Spleen (tissue), 7 donors: Measurements from ENCODE around the gene APOBEC3C.

ENCODE experiments used
- POLR2A ChIP-seq, 3 donors: fragments of 450-650 bp; IDR thresholded peaks; one replicate each; pipeline ENCODE4 v1.5.1; 2017; ENCODE audit warnings: antibody characterized with exemption in 3 of 3, mild to moderate bottlenecking in 1 of 3
- POLR2AphosphoS5 ChIP-seq, 3 donors: sonication (generic); formaldehyde crosslinking; IDR thresholded peaks; one replicate each; pipeline ENCODE4 v1.5.1; 2017; ENCODE audit warnings: antibody characterized with exemption in 3 of 3
- TF ChIP-seq, protein P1 (sequence below), 11 experiments: fragments of 200-600 bp in 7 of 11; fragments of 450-650 bp in 4 of 11; sonication (generic) in 4 of 11; IDR thresholded peaks in 8 of 11; conservative IDR thresholded peaks in 3 of 11; 1 replicate in 7 of 11; 2 replicates in 4 of 11; pipeline versions ENCODE4 v1.4.0 to v1.8.0; 2016 to 2021; ENCODE audit warnings: antibody characterized with exemption in 11 of 11, inconsistent platforms in 4 of 11, mild to moderate bottlenecking in 1 of 11
- donor health status: DM: no; HTN: no; CAD: no; lungs with moderate emphysema.
- donor health status: DM: no; HTN: no; CAD: no.
- donor health status: DM: no; HTN: no; CAD: no.

DNA sequence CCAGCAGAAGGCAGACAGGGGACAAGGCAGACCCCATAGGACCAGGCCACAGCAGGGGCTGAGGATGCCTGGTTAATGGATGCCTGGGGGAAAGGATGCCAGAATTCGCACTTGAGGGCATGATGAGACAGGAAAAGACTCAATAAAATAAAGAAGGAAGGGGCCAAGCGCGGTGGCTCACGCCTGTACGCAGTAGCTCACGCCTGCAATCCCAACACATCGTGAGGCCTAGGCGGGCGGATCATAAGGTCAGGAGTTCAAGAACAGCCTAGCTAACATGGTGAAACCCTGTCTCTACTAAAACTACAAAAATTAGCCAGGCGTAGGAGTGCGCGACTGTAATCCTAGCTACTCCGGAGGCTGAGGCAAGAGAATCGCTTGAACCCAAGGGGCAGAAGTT lies 16.6 kb downstream of the APOBEC3C start:
- TF ChIP-seq, protein P1, sequence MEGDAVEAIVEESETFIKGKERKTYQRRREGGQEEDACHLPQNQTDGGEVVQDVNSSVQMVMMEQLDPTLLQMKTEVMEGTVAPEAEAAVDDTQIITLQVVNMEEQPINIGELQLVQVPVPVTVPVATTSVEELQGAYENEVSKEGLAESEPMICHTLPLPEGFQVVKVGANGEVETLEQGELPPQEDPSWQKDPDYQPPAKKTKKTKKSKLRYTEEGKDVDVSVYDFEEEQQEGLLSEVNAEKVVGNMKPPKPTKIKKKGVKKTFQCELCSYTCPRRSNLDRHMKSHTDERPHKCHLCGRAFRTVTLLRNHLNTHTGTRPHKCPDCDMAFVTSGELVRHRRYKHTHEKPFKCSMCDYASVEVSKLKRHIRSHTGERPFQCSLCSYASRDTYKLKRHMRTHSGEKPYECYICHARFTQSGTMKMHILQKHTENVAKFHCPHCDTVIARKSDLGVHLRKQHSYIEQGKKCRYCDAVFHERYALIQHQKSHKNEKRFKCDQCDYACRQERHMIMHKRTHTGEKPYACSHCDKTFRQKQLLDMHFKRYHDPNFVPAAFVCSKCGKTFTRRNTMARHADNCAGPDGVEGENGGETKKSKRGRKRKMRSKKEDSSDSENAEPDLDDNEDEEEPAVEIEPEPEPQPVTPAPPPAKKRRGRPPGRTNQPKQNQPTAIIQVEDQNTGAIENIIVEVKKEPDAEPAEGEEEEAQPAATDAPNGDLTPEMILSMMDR (IDR thresholded peaks at IDR 0.05 in 8 of 11, conservative IDR thresholded peaks at IDR 0.05 in 3 of 11), result no peak
- TF ChIP-seq POLR2A (IDR thresholded peaks at IDR 0.05) (no peak), POLR2AphosphoS5 (IDR thresholded peaks at IDR 0.05) (no peak)
